Tibial nerve (tissue), 4 donors: ENCODE results near the gene PREP. TPM values are rescaled to one million over a fixed set of nuclear protein-coding genes. Genes with fewer than 3 reads are reported as not detected.

Source experiments
- DNase-seq, 2 donors: peaks; one replicate each; pipeline ENCODE4 v3.0.0-alpha.2; 2019; ENCODE audit warnings: low spot score in 2 of 2
- H3K27ac ChIP-seq, 4 donors: fragments of 200-600 bp; sonication (generic) in 3 of 4; one replicate each; pipeline ENCODE4 v1.5.1; 2017 to 2019; ENCODE audit warnings: mild to moderate bottlenecking in 1 of 4
- H3K27me3 ChIP-seq, 2 donors: fragments of 200-600 bp; sonication (generic) in 1 of 2; one replicate each; pipeline versions ENCODE4 v1.5.1 to v1.6.0; 2017 to 2019
- H3K36me3 ChIP-seq, 3 donors: fragments of 200-600 bp; sonication (generic); one replicate each; pipeline ENCODE4 v1.5.1; 2018 to 2019
- H3K4me1 ChIP-seq, 4 donors: fragments of 200-600 bp; sonication (generic) in 3 of 4; one replicate each; pipeline ENCODE4 v1.5.1; 2017 to 2019
- H3K4me3 ChIP-seq, 4 donors: fragments of 200-600 bp; sonication (generic) in 3 of 4; one replicate each; pipeline ENCODE4 v1.5.1; 2017 to 2019; ENCODE audit warnings: mild to moderate bottlenecking in 1 of 4, moderate library complexity in 1 of 4
- H3K9me3 ChIP-seq, 4 donors: fragments of 200-600 bp; sonication (generic) in 3 of 4; one replicate each; pipeline ENCODE4 v1.5.1; 2017 to 2019
- CTCF ChIP-seq, 5 experiments: fragments of 200-600 bp in 3 of 5; fragments of 450-650 bp in 2 of 5; sonication (generic) in 3 of 5; IDR thresholded peaks; one replicate each; pipeline ENCODE4 v1.5.1; 2016 to 2019; ENCODE audit warnings: antibody characterized with exemption in 5 of 5, mild to moderate bottlenecking in 3 of 5, moderate library complexity in 2 of 5
- EP300 ChIP-seq, 2 donors: sonication (generic); formaldehyde crosslinking; IDR thresholded peaks; one replicate each; pipeline ENCODE4 v1.6.1; 2017; ENCODE audit warnings: antibody characterized with exemption in 2 of 2, mild to moderate bottlenecking in 1 of 2
- POLR2A ChIP-seq, 2 donors: fragments of 450-650 bp; IDR thresholded peaks; one replicate each; pipeline ENCODE4 v1.6.1; 2017; ENCODE audit warnings: antibody characterized with exemption in 2 of 2, mild to moderate bottlenecking in 2 of 2, moderate library complexity in 2 of 2
- WGBS, 2 donors: methylation state at CpG; one replicate each; pipeline ENCODE4 v1.1.5; 2018; 5-methylcytosine and 5-hydroxymethylcytosine counted together
- total RNA-seq, 4 donors: library from RNA; depleted of rRNA; stranded (reverse); fragments of >200 nt; gene quantifications; one replicate each; pipeline ENCODE4 v1.1.0, GENCODE V29; 2016

The PREP gene
- total RNA-seq, 4 donors from 2014 or later: 19.7 to 21.9 (median 21.6) TPM

GRCh38 chr6:105409734-105410133 is 6.9 kb upstream of the PREP start:
- WGBS, 2 donors: 100% methylated on average over 1 of the region's 1 CpG
- Histone ChIP-seq H3K36me3 (no peaks in the 10 kb centered on the region), H3K4me1 (no peaks in the 10 kb centered on the region), H3K9me3 (peaks cover 0 to 6% (median 0%) of the 10 kb centered on the region in 4 donors), H3K27me3 (no peaks in the 10 kb centered on the region), H3K27ac (no peak overlapping the region), H3K4me3 (no peak overlapping the region)
- TF ChIP-seq POLR2A (IDR thresholded peaks at IDR 0.05) (no peak), CTCF (IDR thresholded peaks at IDR 0.05) (no peak), EP300 (IDR thresholded peaks at IDR 0.05) (no peak)
- DNase-seq: no peak

GRCh38 chr6:105402090-105402938 is 568 bp downstream of the PREP start:
- WGBS, 2 donors: 5 to 8% methylated on average over 23 to 45 of the region's 48 CpGs
- Histone ChIP-seq H3K9me3 (no peaks in the 10 kb centered on the region), H3K27ac (peak overlapping the region in 3 of 4 donors; percentile 80 to 90 (median 83)), H3K4me3 (peak overlapping the region; percentile 79 to 99 (median 94)), H3K36me3 (no peaks in the 10 kb centered on the region), H3K4me1 (peaks cover 0 to 44% (median 9%) of the 10 kb centered on the region in 4 donors), H3K27me3 (no peaks in the 10 kb centered on the region)
- DNase-seq: peak in 1 of 2 donors; percentile 26
- no peak for TF ChIP-seq CTCF (IDR thresholded peaks at IDR 0.05)
- TF ChIP-seq EP300 (IDR thresholded peaks at IDR 0.05): no peak
- TF ChIP-seq POLR2A (IDR thresholded peaks at IDR 0.05): no peak

- TF ChIP-seq EP300 (IDR thresholded peaks at IDR 0.05): no peak
- no peak for TF ChIP-seq CTCF (IDR thresholded peaks at IDR 0.05)
- TF ChIP-seq POLR2A (IDR thresholded peaks at IDR 0.05): no peak
- Histone ChIP-seq H3K27me3 (no peaks in the 10 kb centered on the region), H3K4me3 (peak overlapping the region; percentile 79 to 99 (median 94)), H3K9me3 (no peaks in the 10 kb centered on the region), H3K4me1 (peaks cover 0 to 44% (median 9%) of the 10 kb centered on the region in 4 donors), H3K27ac (peak overlapping the region in 2 of 4 donors; percentile 34 to 90), H3K36me3 (peaks cover 0 to 5% (median 0%) of the 10 kb centered on the region in 3 donors)
- WGBS, 2 donors: 53 to 62% methylated on average over 8 of the region's 8 CpGs
- no peak for DNase-seq
These were observed 1.4 kb downstream of the PREP start for GRCh38 chr6:105401247-105402089.

- WGBS, 2 donors: 84 to 92% methylated on average over 3 of the region's 3 CpGs
- TF ChIP-seq EP300 (IDR thresholded peaks at IDR 0.05): no peak
- TF ChIP-seq CTCF (IDR thresholded peaks at IDR 0.05): no peak
- no peak for TF ChIP-seq POLR2A (IDR thresholded peaks at IDR 0.05)
- H3K4me3 ChIP-seq: no peak overlapping the region
- H3K4me1 ChIP-seq: peaks cover 0 to 44% (median 9%) of the 10 kb centered on the region in 4 donors
- peaks cover 0 to 14% (median 0%) of the 10 kb centered on the region in 3 donors for H3K36me3 ChIP-seq
- H3K27me3 ChIP-seq: no peaks in the 10 kb centered on the region
- no peak for DNase-seq
- no peaks in the 10 kb centered on the region for H3K9me3 ChIP-seq
- no peak overlapping the region for H3K27ac ChIP-seq
These were observed 2.4 kb downstream of the PREP start for GRCh38 chr6:105400501-105400900.
